ENCODE data around the gene TAL2.

Gene TAL2

DNA sequence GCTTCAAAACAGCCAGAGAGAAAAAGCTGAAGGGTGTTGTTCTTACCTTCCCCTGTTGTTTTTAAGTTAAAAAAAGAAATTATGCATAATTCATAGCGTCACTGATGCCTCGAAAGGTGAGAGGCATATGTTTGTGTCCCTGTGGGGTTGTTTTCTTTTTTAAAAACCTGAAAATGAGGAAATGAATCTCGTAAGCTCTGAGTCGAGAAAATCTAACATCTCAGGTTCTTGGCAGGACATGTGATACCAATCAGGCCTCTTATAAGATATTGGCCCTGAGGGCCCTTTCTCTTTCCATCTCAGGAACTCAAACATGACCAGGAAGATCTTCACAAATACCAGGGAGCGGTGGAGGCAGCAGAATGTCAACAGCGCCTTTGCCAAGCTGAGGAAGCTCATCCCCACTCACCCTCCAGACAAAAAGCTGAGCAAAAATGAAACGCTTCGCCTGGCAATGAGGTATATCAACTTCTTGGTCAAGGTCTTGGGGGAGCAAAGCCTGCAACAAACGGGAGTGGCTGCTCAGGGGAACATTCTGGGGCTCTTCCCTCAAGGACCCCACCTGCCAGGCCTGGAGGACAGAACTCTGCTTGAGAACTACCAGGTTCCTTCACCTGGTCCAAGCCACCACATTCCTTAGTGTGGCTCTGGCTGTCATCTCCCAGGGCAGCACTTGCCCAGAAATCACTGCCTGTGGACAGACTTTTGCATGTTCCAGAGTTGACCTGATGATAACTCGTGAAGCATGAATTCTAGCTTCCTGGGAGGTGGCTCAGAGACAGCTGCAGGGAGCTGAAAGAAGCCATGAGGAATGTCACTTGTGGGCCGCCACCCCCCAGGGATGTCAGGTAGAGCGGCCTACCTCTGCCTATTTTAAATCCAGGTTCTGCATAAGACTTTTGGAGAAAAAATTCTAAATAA is at the start of gene TAL2:
TSS of gene TAL2 (plus strand) at position 274 of the 921 bp plus-strand sequence. CDS start at position 314, 40 bp downstream.
- no peak for DNase-seq

DNA sequence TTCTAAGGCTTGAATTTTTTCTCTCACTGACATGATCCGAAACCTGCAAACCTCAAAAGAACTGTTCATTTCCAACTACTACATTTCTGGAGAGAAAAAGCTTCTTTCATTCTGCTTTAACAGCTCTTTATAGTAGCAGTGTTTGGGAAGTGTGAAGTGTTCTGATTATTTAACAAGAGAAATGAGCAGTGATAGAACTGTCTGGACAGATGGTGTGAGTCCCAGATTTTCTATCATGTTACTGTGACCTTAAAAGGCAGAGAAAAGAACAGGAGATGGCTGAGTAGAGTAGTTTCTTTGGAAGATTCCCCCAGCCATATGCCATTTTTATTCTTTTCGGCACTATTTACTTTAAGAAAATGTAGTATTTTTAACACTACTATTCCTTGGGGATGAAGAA is 41.3 kb upstream of the TAL2 start:
- DNase-seq = no peak

DNA sequence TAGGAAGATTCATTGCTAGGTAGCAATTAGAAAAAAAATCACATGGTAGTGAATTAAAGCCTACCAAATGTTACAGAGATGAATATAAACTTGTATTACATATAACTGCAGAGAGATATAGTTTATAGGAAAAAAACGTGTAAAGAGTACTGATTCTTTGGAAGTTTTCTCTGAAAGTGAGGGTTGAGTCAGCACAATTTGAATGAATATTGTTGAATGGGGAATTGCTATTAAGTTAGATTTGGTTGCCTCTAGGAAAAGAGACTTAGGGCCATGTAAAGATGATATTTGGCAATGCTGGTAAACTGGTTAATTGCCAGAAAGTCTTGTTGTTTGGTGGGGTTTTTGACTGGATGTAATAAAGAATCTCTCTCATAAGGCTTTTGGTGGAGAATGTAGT is 37.2 kb upstream of the TAL2 start:
- DNase-seq = no peak

DNA sequence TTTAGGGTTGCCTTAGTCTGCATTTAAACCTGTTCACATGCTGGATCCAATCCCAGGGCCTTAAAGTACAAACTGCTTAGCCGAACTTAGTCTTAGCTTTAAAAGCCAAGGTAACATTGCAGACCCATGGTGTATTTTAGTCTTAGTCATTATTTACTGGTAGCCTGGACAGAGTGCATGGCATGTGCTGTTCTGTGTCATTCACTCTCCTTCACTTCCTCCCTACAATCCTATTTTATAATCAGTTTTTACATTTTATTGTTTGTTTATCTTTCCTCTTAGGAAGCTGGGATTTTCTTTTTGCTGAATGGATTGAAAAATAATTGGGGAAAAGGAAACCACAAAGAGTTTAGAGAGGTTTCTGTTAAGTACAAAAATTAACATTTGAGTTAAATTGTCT is 29.4 kb upstream of the TAL2 start:
- no peak for DNase-seq

DNA sequence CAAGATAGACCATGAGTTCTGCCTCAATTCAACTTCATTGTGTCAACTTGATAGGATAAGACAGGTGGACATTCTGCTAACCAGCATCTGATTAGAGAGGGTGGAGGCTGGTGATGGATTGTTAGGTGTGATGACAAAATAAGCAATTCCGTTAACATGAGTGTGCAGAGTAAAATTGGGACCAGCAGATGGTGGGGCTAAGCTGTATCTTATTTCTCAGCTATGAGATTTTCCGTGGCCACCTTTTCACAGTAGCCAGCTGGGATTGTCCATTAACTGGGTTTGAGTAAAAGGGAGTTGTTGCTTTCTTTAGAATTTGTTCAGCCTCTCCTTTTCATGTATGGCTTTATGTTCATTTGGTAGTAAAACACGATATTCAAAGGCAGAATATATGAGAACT is 28.8 kb upstream of the TAL2 start:
- DNase-seq = no peak

DNA sequence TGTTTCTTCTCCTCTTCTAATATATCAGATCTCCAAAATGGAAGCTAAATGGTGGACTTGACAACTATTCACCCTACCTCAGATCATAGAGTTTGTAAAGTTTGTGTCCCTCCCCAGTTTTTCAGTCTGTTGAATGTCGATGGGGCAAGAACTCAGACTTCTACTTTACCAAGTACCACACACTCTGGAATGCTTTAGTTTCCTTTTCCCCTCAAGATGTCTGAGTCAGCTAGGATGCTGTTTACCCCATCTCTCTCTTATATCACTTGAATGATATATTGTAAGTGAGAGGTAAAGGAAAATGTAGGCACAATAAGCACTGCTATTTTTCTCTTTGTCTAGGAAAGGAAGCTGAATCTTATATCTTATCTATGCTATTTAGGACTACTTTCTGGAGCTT is 25.9 kb upstream of the TAL2 start:
- DNase-seq = no peak

DNA sequence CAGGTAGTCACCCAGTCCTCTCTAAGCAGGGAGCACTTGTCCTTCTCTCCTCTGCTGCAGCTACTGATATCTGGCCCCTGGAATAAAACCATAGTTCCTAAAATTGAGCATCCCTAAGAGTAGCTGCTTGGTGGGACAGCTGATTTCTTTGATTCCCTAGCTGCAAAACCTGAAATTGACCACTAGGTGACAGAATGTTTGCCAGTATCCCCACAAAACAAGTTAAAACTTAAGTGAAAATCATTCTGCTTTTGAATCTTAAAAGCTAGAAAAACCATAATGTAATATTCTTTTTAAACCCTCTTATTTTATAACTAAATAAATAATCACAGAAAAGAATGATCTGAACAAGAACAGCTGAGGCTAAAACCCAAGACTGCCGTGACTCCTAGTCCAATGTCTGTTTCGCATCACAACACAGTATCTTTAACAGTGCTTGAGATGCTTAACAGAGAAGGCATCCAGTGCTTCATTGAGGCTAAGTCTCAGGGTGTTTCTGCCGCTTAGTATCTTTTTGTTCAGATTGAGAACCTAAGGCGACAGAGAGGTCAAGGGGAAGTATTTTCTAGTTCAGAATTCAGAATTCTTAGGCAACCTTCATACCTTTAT is 24.4 kb upstream of the TAL2 start:
- no peak for DNase-seq

DNA sequence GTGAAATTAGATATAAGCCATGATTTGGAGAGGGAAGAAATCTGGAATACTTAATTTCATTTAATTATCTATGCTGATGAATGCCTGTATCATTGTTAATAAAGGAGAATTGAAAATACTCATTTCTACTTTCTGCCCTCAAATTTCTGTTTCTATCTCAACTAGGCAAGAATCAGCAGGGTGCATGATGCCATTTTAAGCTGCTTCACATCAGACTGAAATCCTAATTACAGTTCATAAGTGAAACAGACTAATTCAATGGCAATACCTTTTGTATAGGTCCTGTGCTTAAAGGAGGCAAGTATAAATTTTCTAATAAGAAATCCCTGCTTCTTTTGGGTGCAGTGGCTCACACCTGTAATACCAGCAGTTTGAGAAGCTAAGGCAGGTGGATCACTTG is 22.3 kb upstream of the TAL2 start:
- no peak for DNase-seq

DNA sequence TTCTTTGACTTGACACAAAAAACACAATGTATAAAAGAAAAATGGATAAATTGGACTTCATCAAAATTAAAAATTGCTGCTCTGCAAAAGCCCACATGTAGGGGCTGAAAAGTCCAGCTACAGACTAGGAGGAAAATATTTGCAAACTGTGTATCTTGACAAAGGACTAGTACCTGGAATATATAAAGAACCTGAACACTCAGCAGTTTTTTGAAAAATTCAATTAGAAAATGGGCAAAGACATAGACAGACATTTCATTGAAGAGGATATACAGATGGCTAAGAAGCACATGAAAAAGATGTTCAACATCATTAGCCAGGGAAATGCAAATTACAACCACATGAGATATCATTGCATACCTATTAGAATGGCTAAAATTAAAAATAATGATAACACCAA is 18.5 kb upstream of the TAL2 start:
- DNase-seq = no peak

DNA sequence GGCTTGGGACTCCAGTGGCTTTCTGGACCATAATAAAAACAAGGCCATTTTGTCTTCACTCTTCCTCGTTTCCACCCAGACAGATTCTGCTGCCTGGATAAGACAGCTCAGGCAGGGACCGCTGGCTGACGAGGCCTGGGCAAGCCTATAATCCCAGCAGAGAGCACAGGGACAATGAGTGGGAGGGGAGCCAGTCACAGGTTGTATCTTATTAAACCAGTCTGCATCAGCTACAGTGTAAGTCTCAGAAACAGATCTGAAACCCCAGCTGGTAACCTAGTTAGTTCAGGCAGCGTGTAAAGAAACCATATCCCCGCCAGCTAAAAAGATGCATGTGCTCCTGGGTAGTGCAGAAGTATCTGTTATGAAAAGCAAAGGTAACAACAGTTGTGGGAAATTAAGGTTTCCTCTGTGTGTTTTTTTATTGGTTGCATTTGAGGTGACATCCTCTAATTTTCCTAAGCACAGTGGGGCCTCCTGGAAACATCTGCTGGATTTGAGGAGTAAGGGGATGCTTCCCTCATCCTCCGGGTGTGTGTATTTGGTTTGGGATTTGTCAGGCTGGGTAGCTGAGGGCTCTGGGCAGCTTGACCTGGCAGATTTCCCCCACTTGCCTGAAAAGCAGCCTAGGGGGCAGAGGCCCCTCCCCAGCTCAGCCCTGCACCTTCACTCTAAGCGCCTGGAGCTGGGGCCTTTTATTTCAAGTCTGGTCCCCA is 15.2 kb upstream of the TAL2 start:
- DNase-seq = no peak

DNA sequence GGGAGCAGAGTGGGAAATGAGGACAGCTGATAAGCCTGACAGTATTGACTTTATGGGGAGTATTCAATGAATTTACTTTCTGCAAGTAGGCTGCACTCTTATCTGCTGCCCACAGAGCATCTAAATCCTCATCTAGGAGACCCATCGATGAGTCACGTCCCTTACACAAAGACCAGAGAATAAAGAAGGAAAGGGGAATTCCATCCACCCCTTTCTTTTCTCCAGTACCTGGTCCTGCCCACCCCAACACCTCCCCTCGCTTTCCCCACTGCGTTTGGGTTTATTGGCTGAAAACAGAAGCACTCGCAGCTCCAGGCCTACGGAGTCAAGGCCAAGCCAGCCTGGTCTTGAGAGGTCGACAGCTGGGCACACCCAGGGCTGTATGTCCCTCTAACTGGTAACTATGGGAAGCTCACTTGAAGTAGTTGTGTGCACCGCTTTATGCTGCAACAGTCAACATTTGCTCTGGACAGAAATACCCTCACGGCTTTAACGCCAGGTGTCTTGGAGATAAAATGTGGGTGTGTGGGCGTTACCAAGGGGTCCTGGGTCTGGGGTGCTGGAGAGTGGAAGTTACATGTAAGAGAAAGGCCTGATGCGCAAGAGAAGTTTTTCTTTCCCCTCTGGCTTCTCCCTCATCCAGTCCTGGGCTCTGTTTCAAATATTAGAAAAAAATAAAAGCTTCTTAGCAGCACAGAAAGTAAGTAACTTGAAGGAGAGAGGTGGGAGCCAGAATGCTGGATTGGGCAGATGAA is 14.5 kb upstream of the TAL2 start:
- DNase-seq = no peak

DNA sequence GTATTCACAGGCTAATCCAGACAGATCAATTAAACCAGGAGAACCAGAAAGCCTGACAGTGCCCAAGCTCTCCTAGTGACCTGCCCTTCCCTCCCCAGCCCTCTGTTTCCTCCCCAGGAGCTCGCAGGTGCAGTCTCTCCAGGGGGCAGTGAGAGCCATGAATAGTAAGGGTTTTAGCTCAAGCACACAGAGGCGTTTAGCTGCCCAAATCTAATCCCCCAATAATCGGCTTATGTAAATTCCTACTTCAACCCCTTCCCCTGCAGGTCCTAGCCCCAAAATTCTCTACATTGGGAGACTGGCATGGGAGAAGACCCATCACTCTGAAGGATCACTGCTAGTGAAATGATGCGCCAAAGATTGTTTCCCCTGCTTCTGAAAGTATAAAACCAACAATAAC is 10.5 kb upstream of the TAL2 start:
- no peak for DNase-seq

DNA sequence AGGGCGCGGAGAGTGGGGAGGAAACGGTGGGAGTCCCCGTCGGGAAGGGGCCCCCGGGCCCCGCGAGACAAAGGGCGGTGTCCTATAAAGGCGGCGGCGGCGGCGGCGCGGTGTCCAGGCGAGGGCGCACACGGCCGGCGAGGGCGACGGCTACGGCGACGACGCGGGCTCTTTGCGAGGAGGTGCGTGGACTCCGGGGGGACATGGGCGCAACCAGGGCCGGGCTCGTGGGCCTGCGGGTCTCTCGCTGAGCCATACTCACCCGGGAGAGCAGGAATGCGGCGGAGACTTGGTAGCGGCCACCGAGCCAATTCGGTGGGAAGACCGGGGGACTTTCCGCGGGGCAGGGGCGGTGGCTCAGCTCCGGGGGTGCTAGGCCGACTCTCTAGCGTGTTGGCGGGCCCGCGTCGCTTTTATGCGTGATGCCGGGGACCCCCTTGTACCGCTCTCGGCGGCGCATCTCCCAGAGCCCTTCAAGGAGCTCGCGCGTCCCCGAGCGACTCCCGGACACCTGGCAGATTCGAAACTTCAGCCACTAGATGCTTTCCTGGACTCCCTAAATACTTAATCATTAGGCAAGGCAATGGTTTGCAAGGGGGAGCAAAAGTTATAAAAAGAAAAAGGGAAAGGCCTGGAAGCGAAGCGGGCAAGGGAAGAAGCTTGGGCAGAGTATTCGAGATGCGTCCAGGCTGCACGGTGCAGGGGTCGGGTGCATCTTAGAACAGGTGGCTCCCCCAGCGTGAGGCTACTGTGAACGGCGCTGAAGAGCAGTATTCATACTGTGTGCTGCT is 5.9 kb upstream of the TAL2 start:
- no peak for DNase-seq

DNA sequence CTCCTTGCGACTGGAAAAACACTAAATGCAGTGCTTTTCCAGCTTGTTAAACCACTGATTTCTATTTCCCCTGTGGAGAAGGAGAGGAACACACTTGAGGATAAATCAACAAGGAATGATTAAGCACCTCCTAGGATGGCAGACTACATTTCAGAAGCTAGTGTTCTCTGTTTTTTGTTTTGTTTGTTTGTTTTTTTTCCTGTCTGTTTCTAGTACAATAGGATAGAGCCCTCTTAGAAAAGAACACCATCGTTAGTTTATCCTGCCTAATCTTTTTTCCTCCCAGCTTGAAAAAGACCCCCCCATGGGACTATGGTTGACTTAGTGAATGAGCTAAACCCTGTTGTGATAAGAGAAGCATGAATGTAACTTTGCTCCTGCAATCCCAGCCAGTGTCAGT is 3.9 kb upstream of the TAL2 start:
- DNase-seq = no peak

DNA sequence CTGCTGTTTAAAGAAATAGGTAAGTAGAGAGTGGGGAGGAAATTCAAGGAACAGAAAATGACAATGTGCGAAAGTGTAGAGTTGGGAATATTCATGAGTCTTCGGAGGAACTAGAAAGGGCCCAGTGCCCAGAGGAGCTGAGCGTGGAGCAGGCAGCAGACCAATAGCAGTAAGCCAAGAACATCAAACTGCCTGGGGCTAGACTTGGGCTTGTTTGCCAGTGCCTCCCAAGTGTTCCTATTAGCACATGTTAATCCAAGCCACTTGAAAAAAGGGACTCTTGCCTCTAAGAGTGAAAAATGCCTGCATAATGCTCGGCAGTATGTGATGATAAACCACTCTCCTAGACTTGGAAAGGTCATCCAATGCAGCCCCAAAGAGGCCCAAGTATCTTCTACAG is 1.2 kb upstream of the TAL2 start:
- no peak for DNase-seq

DNA sequence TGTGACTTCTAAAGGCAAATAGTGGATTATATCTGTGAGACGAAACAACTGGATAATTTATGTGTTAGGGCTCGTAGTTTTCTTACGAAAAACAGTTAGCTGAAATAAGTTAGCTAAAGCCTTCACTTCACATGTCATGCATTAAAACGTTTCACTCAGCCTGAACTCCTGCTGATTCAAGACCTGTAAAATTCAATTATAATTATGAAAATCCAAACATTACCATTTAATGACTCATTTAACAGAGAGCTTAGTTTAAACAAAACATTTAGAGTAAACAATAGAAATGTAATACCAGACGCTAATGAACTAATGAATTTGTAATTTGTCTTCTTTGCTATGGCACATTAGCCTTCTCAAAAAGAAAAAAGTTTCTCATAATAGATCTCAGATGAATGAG is 1.7 kb downstream of the TAL2 start:
- DNase-seq = no peak

DNA sequence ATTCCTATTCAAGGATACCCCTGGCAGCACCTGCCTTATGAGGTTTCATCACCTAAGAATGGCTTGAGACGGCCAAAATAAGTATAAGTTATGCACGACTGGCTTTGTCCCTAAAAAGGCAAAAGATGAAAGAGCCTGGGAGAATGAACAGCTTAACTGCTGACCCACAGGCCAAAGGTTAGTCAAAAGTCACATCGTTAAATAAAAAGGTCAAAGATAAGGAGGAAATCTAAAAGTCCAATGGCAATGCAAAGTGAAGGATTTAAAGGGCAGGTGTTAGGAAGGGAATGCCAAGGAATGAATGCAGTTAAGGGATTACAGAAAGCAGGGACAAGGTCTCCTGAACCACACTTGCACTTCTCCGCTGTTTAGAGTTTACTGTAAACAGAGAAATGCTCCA is 5.6 kb downstream of the TAL2 start:
- DNase-seq = no peak

DNA sequence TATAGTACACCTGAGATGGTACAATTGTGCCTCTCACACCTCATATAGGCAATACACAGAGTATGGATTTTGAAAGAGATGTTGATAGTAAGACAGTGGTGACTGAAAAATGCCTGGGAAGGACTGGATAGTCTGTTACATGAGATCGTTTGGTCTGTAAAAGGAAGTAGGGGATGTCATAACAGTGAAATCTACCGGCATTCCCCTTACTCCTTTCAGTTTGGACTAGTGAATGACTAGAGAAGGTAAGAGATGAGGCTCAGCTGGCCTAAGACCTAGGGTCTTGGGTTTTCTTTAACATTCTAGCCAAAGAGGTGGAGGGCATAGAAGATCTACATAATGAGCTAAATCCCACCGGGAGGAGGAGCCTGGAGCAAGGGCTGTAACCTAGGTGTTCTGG is 8.1 kb downstream of the TAL2 start:
- no peak for DNase-seq

DNA sequence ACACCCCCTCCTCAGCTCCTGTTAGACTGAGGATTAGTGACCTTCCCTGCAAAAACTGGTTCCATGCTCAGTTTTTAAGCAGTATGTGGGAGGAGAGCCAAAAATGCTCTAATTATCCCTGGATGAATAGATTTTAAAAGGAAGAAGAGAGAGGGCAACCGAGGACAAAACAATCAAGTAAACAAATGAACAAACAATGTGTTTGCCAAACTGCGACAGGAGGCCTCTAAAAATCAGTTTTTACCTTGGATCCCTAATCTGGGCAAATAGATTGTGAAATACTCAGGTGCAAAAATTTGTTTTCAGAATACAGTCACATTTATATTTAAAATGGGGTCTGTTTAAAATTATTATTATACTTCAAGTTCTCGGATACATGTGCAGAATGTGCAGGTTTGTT is 8.5 kb downstream of the TAL2 start:
- DNase-seq = no peak

DNA sequence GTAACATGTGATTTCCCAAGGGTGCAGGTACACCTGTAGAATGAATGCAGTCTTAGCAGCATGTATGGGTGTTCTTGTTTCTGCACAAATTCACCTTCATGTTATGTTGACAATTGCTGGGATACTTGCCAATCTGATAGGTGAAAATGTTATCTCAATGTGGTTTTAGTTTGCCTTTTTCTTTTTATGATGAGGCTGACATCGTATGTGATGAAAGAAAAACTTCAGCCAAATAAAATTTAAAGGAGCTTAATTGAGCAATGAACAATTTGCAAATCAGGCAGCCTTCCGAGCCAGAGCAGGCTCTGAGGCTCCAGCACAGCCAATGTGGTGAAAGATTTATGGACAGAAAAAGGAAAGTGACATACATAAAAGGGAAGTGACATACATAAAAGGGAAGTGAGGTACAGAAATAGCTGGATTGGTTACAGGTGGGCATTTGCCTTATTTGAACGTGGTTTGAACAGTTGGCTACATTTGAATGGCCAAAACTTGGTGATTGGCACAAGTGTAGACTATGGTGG is 10.5 kb downstream of the TAL2 start:
- DNase-seq = no peak

DNA sequence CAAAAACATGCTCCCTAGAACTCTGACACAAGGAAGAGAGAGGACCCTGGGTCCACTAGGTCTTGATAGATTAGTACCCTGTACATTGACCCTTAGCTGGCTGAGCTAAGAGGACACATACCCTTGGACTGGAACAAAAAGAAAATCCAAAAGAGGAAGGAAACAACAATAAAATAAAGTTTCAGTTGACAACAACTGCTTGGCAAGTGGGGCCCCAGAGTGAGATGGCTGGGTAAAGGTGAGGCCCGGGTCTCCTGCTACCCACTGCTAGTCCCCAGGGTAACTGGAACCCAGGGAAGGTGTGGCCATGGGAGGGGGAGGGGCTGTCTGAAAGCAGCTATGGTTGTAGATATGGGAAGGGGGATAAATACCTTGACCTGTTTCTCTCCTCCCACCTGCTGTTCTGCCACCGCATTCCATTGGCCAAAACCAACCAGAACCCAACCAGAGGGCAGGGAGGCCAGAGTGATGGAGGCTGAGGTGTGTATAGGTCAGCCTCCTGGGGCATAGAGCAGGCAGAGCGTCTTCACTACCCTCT is 11.7 kb downstream of the TAL2 start:
- DNase-seq = no peak
